HG03095 (cell line): ENCODE measurements around the gene NDUFB7.

Experiments
- ATAC-seq: cut with Tn5 transposase; IDR thresholded peaks from one replicate; pipeline ENCODE4 v1.9.1; 2021; ENCODE audit warnings: moderate library complexity; ENCODE audit not compliant: unreplicated experiment

The NDUFB7 gene

GRCh38 chr19:14528419-14529253 lies 43.2 kb downstream of the NDUFB7 start:
- ATAC-seq = no peak

- no peak for ATAC-seq
Measured at GRCh38 chr19:14526423-14526822, 45.4 kb downstream of the NDUFB7 start.

GRCh38 chr19:14525729-14526128 lies 46.1 kb downstream of the NDUFB7 start:
- ATAC-seq = no peak

GRCh38 chr19:14520543-14520942 lies 51.3 kb downstream of the NDUFB7 start:
- ATAC-seq = no peak

GRCh38 chr19:14519860-14520407 lies 51.9 kb downstream of the NDUFB7 start:
- ATAC-seq = no peak

- no peak for ATAC-seq
Measured at GRCh38 chr19:14519245-14519859, 52.5 kb downstream of the NDUFB7 start.

GRCh38 chr19:14517840-14518505 lies 53.9 kb downstream of the NDUFB7 start, which contains the start of gene DNAJB1:
TSS of gene DNAJB1 (minus strand) at chr19:14518397. CDS start at chr19:14518349, 48 bp downstream.
- ATAC-seq = peak; percentile 49

GRCh38 chr19:14517446-14517839 lies 54.4 kb downstream of the NDUFB7 start:
- ATAC-seq = no peak

- ATAC-seq = no peak
Measured at GRCh38 chr19:14516746-14517438, 55.0 kb downstream of the NDUFB7 start.
